OCI-LY1 (cell line): ENCODE results near the gene AGAP3.

Experiments
- H2AFZ ChIP-seq: fragments of 200-600 bp; sonication (generic), shearing (Covaris generic); 2 replicates; pipeline ENCODE4 v1.6.0; 2014; ENCODE audit warnings: antibody characterized with exemption, mild to moderate bottlenecking, low read length
- H3F3A ChIP-seq: fragments of 200-600 bp; sonication (generic), shearing (Covaris generic); 2 replicates; pipeline ENCODE4 v1.6.0; 2014; ENCODE audit warnings: mild to moderate bottlenecking, antibody characterized with exemption, low read length, moderate library complexity; ENCODE audit not compliant: insufficient read depth
- H3K27ac ChIP-seq: fragments of 200-600 bp; sonication (generic); 2 replicates; pipeline ENCODE4 v1.5.1; 2014; ENCODE audit warnings: low read length, mixed run types, mild to moderate bottlenecking, low read depth; ENCODE audit not compliant: poor library complexity, severe bottlenecking
- H3K27me3 ChIP-seq: fragments of 200-600 bp; sonication (generic); 2 replicates; pipeline ENCODE4 v1.6.0; 2014; ENCODE audit warnings: antibody characterized with exemption, mild to moderate bottlenecking, low read length, moderate library complexity; ENCODE audit not compliant: insufficient read depth
- H3K36me3 ChIP-seq: fragments of 200-600 bp; sonication (generic); 2 replicates; pipeline ENCODE4 v1.6.1; 2014; ENCODE audit warnings: mild to moderate bottlenecking, antibody characterized with exemption, low read length, moderate library complexity, mixed read lengths; ENCODE audit not compliant: insufficient read depth
- H3K4me1 ChIP-seq: fragments of 200-600 bp; sonication (generic); 2 replicates; pipeline ENCODE4 v1.5.1; 2014; ENCODE audit warnings: mild to moderate bottlenecking, low read length, moderate library complexity; ENCODE audit not compliant: insufficient read depth, severe bottlenecking
- H3K4me2 ChIP-seq: fragments of 200-600 bp; sonication (generic), shearing (Covaris generic); 2 replicates; pipeline ENCODE4 v1.6.1; 2014; ENCODE audit warnings: low read length
- H3K4me3 ChIP-seq: fragments of 200-600 bp; sonication (generic); 2 replicates; pipeline ENCODE4 v1.5.1; 2014; ENCODE audit warnings: low read length, low read depth, mild to moderate bottlenecking, mixed read lengths; ENCODE audit not compliant: poor library complexity, severe bottlenecking
- H3K79me2 ChIP-seq: fragments of 200-600 bp; shearing (Covaris generic); 2 replicates; pipeline ENCODE4 v1.6.1; 2016; ENCODE audit warnings: mixed run types, low read length, mixed read lengths; ENCODE audit not compliant: insufficient read depth
- H3K9ac ChIP-seq: fragments of 200-600 bp; sonication (generic), shearing (Covaris generic); 2 replicates; pipeline ENCODE4 v1.6.1; 2014; ENCODE audit warnings: mild to moderate bottlenecking, low read length, mixed read lengths
- H3K9me2 ChIP-seq: fragments of 200-600 bp; sonication (generic), shearing (Covaris generic); 2 replicates; pipeline ENCODE4 v1.6.1; 2014; ENCODE audit warnings: low read depth, mild to moderate bottlenecking, low read length, mixed read lengths
- H3K9me3 ChIP-seq: fragments of 200-600 bp; shearing (Covaris generic); 2 replicates; pipeline ENCODE4 v1.6.1; 2014; ENCODE audit warnings: low read length, mixed read lengths
- H4K20me1 ChIP-seq: fragments of 200-600 bp; sonication (generic), shearing (Covaris generic); 2 replicates; pipeline ENCODE4 v1.6.0; 2016; ENCODE audit warnings: mild to moderate bottlenecking, low read length; ENCODE audit not compliant: insufficient read depth
- EZH2 ChIP-seq: fragments of 200-600 bp; sonication (generic), shearing (Covaris generic); IDR thresholded peaks from 2 replicates; pipeline ENCODE4 v1.8.0; 2017; ENCODE audit warnings: borderline replicate concordance, mixed run types, mild to moderate bottlenecking, antibody characterized with exemption, low read length, moderate library complexity, mixed read lengths
- TF ChIP-seq, protein P1 (sequence below): fragments of 200-600 bp; sonication (generic), shearing (Covaris generic); IDR thresholded peaks from 2 replicates; pipeline ENCODE4 v1.5.1; 2017; ENCODE audit warnings: mild to moderate bottlenecking, antibody characterized with exemption, low read length, moderate library complexity, mixed read lengths

Gene AGAP3

DNA sequence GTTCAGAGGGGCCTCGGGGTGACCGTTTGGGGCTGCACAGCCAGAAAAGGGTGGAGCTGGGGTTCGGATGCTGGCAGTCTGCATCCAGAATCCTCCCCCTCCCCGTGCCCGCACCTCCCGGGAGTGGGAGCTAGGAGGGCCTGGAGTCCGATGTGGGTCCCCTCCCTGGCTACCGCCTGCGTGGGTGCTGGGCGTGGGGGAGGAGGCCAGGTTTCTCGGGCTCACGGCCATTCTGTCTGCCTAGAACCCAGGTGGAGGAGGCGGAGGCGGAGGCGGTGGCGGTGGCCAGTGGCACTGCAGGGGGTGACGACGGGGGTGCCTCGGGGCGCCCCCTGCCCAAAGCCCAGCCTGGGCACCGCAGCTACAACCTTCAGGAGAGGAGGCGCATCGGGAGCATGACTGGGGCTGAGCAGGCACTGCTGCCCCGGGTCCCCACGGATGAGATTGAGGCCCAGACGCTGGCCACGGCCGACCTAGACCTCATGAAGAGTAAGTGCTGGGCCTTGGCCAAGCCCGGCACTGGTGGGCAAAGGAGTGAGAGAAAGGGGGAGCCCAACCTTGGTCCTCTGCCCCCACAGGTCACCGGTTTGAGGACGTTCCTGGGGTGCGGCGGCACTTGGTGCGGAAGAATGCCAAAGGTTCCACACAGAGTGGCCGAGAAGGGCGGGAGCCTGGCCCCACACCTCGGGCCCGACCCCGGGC, 19.9 kb upstream of the AGAP3 start:
- Histone ChIP-seq H3K27me3 (no peaks in the 10 kb centered on the region), H3K9me2 (no peaks in the 10 kb centered on the region), H3K36me3 (peaks cover 71% of the 10 kb centered on the region), H3F3A (no peaks in the 10 kb centered on the region), H3K79me2 (no peaks in the 10 kb centered on the region), H3K4me3 (no peak overlapping the region), H3K9ac (no peak overlapping the region), H3K4me1 (peaks cover 7% of the 10 kb centered on the region), H3K27ac (no peak overlapping the region), H3K9me3 (no peaks in the 10 kb centered on the region), H3K4me2 (no peak overlapping the region), H4K20me1 (no peaks in the 10 kb centered on the region), H2AFZ (no peak overlapping the region)
- TF ChIP-seq, protein P1, sequence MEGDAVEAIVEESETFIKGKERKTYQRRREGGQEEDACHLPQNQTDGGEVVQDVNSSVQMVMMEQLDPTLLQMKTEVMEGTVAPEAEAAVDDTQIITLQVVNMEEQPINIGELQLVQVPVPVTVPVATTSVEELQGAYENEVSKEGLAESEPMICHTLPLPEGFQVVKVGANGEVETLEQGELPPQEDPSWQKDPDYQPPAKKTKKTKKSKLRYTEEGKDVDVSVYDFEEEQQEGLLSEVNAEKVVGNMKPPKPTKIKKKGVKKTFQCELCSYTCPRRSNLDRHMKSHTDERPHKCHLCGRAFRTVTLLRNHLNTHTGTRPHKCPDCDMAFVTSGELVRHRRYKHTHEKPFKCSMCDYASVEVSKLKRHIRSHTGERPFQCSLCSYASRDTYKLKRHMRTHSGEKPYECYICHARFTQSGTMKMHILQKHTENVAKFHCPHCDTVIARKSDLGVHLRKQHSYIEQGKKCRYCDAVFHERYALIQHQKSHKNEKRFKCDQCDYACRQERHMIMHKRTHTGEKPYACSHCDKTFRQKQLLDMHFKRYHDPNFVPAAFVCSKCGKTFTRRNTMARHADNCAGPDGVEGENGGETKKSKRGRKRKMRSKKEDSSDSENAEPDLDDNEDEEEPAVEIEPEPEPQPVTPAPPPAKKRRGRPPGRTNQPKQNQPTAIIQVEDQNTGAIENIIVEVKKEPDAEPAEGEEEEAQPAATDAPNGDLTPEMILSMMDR: no peak
- no peak for TF ChIP-seq EZH2

DNA sequence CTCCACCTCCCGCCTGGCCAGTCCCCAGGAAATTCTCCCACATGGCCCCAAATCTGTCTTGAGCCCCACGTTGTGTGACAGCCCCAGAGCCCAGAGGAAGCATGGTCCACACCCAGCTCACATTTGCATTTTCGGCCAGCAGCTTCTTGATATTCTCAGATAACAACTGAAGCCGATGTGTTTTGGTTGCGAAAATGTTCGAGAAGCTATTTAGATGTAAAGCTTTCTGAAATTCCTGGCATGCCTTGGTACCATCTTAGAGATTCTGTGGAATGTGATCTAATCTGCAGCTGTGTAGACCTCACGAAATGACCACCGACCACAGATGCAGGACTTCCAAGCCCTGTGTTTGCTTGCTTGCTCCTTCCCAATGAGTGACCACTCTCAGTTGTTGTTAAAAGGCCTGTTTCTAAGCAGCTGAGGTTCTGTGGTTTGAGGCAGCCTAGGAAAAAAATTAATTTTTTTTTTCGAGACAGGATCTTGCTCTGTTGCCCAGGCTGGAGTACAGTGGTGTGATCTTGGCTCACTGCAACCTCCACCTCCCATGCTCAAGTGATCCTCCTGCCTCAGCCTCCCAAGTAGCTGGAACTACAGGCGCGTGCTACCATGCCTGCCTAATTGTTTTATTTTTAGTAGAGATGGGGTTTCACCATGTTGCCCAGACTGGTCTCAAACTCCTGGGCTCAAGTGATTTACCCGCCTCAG, 18.1 kb upstream of the AGAP3 start:
- Histone ChIP-seq H3K9ac (no peak overlapping the region), H2AFZ (no peak overlapping the region), H3K4me1 (no peaks in the 10 kb centered on the region), H3K9me3 (no peaks in the 10 kb centered on the region), H3K4me2 (no peak overlapping the region), H3K9me2 (no peaks in the 10 kb centered on the region), H4K20me1 (no peaks in the 10 kb centered on the region), H3K79me2 (no peaks in the 10 kb centered on the region), H3K27ac (no peak overlapping the region), H3K36me3 (peaks cover 80% of the 10 kb centered on the region), H3K4me3 (no peak overlapping the region), H3K27me3 (no peaks in the 10 kb centered on the region), H3F3A (no peaks in the 10 kb centered on the region)
- TF ChIP-seq, protein P1: no peak
- TF ChIP-seq EZH2: no peak

DNA sequence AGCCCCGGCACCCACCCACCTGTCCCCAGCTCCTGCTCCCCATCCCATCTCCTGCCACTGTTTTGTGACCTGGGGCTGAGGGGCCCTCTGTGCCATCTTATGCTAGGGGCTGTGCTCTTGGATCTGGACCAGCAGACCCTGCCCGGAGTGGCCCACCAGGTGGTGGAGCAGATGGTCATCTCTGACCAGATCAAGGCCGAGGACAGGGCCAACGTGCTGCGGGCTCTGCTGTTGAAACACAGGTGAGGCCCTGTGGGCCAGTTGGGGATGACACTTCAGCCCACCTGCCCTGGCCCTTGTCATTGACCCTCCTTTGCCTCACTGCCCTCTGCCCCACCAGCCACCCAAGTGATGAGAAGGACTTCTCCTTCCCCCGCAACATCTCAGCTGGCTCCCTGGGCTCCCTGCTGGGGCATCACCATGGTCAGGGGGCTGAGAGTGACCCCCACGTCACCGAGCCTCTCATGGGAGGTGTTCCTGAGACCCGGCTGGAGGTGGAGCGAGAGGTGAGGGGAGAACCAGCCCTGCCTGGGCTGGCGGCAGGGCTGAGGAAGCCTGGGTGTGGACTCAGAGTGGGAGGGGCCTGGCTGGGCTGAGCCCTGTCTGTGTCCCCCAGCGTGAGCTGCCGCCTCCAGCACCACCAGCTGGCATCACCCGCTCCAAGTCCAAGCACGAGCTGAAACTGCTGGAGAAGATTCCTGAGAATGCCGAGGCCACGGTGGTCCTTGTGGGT, 16.3 kb upstream of the AGAP3 start:
- Histone ChIP-seq H3K4me3 (no peak overlapping the region), H4K20me1 (no peaks in the 10 kb centered on the region), H3K36me3 (peaks cover 88% of the 10 kb centered on the region), H3K27me3 (no peaks in the 10 kb centered on the region), H3K4me2 (no peak overlapping the region), H3K27ac (no peak overlapping the region), H3K79me2 (no peaks in the 10 kb centered on the region), H3K4me1 (no peaks in the 10 kb centered on the region), H3K9me2 (no peaks in the 10 kb centered on the region), H3F3A (no peaks in the 10 kb centered on the region), H2AFZ (no peak overlapping the region), H3K9me3 (no peaks in the 10 kb centered on the region), H3K9ac (no peak overlapping the region)
- TF ChIP-seq, protein P1: no peak
- TF ChIP-seq EZH2: no peak
